Daoy (cell line): ENCODE results near the gene CAP1. TPM values are rescaled to one million over a fixed set of nuclear protein-coding genes. Genes with fewer than 3 reads are reported as not detected.

Source experiments
- DNase-seq: peaks from one replicate; pipeline ENCODE4 v3.0.0-alpha.2; 2015; ENCODE audit warnings: low read depth
- total RNA-seq: library from RNA; depleted of rRNA; stranded (reverse); fragments of >200 nt; shearing (Covaris generic); gene quantifications from 2 replicates; pipeline ENCODE4 v1.2.3, GENCODE V29; 2014; rRNA removed

Gene CAP1
- total RNA-seq, 1 experiment from 2014 or later: 451 TPM

DNA sequence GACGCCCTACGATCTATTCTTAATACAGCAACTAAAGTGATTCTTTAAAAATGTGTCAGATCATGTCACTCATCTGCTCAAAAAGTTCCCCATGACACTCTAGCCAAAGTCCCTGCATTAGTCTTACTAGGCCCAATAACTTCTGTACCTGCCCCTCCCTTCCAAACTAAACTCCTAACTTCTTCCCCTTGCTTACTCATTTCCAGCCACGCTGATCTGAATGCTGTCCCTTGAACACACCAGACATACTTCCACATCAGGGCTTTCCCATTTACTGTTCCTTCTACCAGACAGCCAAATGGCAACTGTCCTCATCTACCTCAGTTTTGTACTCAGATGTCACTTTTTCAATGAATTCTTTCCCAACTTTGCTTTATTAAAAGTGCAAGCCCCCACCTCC, 55.3 kb downstream of the CAP1 start:
- no peak for DNase-seq

DNA sequence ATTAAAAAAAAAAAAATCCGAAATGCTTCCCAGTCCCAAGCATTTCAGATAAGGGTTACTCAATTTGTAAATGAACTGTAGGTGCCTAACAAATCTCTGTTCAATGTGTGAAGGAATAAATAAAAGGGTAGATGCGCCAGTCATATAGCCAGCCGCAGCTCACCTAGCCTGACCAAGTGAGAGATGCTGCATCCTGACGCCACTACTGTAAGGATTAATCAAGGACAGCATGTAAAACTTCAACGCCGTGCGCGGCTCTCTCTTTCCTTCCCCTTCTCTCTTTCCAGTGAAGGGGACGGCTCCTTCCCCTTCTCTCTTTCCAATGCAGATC, 56.1 kb downstream of the CAP1 start:
- DNase-seq: no peak

DNA sequence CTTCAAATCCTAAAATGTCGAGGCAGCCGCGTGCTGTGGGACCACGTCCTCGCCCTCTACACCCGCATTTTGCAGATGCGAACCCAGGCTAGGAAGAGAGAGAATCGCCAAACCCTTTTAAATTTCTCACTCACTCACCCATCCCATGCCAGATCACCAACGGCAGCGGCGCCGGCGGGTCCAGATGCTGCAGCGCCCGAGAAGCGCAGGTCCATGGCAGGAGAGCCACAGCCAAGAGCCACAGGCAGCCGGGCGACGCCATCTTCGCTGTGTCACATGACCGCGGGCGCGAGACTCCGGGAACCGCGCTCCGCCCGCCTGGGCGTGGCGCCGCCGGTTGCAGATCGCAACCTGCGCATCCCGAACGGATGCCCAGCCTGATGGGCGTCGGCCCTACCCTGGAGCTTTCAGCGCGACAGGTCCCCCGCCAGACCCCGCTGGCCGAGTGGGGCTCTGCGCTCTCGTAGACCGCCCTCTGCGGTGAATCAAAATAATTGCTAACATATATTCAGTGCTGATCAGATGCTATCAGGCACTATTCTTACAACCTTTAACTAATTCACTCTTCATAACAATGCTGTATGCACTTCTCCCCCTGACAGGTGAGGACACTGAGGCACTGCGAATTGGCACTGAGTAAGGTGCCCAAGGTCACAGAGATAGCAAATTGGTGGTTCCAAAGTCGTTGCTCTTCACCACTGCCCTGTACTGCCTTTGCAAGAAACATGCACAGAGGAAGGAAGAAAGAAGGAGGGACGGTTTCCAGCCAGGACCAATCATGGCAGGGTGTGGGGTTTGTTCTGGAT, 56.7 kb downstream of the CAP1 start, which contains the start of gene PPT1:
Gene PPT1, minus strand, starts transcription at position 276 of the 806 bp plus-strand sequence. Its CDS starts 14 bp downstream, at position 262.
- peak; percentile 86 for DNase-seq

DNA sequence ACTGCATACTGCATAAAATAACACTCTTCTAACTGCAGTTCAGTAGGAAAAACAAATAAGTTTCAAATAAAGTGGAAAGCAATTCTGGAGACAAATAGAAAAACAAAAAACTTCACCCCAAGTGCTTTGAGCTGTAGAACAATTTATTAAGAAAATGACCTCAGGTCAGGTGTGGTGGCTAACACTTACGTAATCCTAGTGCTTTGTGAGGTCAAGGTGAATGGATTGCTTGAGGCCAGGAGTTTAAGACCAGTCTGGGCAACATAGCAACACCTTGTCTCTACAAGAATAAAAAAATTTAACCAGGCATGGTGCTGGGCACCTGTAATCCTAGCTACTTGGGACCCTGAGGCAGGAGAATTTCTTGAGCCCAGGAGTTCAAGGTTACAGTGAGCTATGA, 61.5 kb downstream of the CAP1 start:
- no peak for DNase-seq

DNA sequence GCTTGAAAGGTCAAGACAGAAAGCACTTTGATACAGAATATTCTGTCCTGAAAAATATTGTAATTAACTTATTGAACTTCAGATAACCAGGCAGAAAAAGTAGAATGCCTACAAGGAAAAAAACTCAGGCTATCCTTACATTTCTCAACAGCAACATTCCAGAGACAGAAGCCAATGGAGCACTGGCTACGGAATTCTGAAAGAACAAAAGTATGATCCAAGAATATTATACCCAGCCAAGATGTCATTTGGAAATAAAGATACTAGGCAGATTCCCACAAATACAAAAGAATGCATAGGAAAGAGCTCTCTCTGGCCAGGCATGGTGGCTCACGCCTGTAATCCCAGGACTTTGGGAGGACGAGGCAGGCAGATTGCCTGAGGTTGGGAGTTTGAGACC, 62.4 kb downstream of the CAP1 start:
- no peak for DNase-seq

DNA sequence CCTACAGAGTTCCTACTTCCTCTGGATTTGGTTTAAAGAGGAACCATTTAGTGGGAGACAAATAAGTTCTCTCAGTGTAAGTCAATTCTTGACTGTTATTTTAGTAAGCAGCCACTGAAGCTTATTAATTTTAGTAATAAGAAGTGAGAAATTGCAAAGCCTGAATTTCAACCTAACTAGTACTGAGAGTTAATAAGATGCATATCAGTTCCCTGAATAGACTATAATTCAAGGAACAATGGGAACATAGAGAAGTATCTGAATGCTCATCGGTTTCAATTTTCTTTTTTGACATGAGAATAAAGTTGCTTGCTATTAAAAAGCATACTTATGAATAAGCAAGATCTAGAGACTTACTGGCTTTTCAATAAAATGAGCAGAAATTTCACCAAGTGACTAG, 64.5 kb downstream of the CAP1 start:
- DNase-seq: no peak

DNA sequence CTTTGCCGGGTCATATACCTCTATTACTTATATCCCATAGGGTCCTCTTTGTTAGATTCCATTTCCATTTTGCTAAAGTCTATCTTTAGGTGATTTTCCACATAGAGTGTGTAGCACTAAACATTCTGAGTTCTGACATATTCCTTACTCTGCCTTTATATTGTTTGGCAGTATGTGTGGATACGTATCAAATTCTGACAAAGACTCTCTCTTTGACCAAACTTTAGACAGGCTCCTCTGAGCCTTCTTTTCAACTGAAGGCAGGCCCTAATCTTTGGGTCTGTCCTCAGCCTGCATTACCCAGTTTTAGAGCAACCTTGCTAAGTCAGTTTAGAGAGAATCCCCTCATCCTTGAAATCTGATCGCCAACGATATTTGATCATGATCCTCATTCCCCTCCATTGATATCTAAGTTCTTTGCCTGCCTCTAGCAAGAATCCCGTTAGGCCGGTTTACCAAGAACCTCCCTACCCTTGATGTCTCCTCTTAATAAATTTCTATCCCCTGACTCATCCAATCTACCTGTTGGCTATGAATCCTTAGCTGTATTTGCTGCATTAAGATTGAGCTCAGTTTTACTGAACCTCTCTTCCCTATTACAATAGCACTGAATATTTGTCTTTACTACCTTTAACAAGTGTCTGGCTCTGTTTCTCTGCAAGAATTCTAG, 66.9 kb downstream of the CAP1 start:
- no peak for DNase-seq

DNA sequence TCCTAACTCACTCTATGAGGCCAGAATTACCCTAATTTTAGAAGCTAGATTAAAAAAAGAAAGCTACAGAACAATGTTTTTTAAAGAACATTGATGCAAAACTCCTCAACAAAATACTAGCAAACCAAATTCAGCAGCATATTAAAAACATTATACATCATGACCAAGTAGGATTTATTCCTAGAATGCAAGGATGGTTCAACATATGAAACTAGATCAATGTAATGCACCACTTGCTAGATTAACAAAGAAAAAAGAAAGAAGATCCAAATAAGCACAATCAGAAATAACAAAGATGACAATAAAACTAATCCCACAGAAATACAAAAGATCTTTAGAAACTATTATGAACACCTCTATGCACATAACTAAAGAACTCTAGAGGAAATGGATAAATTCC, 69.9 kb downstream of the CAP1 start:
- DNase-seq: no peak

DNA sequence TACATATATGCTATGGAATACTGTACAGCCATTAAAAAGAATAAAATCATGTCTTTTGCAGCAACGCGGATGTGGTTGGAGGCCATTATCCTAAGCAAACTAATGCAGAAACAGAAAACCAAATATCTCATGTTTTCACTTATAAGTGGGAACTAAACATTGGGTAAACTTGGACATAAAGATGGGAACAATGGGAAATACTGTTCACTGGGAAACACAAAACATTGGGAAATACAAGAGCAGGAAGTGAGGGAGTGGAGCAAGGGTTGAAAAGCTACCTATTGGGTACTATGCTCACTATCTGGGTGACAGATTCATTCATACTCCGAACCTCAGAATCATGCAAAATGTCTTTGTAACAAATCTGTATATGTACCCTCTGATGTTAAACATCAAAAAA, 73.9 kb downstream of the CAP1 start:
- no peak for DNase-seq

DNA sequence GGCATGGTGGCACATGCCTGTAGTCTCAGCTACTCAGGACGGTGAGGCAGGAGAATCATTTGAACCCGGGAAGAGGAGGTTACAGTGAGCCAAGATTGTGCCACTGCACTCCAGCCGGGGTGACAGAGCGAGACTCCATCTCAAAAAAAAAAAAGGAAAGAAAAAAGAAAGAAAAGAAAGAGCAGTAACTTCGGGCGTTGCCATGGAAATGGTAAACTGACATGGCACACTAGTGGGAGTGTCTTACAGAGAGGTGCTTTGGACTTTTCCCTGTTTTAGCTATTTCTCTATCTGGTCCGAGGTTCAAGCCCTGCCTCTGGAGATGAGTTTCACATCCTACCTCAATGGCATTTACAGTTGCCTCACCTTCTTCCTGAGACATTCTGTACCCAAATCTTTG, 79.6 kb downstream of the CAP1 start:
- no peak for DNase-seq

Other genes starting within 250 kb of the CAP1 start
- 45.1 and 50.8 TPM in 2 replicates for gene TRIT1, start 157.2 kb upstream of the CAP1 start, total RNA-seq
- 1.5 TPM in 2 replicates for gene MYCL, start 138.8 kb upstream of the CAP1 start, total RNA-seq
- gene MFSD2A, start 85.6 kb upstream of the CAP1 start, total RNA-seq: 12.7 and 12.8 TPM in 2 replicates
- 57.9 and 74.3 TPM in 2 replicates for gene PPT1, start 56.5 kb downstream of the CAP1 start, total RNA-seq
- 10.0 and 15.8 TPM in 2 replicates for gene RLF, start 120.7 kb downstream of the CAP1 start, total RNA-seq
- gene TMCO2, start 207.2 kb downstream of the CAP1 start, total RNA-seq: not detected in 2 replicates
- 67.4 and 72.9 TPM in 2 replicates for gene ZMPSTE24, start 217.5 kb downstream of the CAP1 start, total RNA-seq